ENCODE measurements around the gene FAM114A1. TPM values are rescaled to one million over a fixed set of nuclear protein-coding genes. Genes with fewer than 3 reads are reported as not detected.
A peak's percentile ranks its signal among the peaks of the same experiment; 100 is the strongest.

FAM114A1 gene
- total RNA-seq: 26.1 TPM
- long read RNA-seq, partial matches to known transcripts: 9 of 16 reads
- long read RNA-seq, other reads (novel, unspliced or antisense): 6 of 16 reads

DNA sequence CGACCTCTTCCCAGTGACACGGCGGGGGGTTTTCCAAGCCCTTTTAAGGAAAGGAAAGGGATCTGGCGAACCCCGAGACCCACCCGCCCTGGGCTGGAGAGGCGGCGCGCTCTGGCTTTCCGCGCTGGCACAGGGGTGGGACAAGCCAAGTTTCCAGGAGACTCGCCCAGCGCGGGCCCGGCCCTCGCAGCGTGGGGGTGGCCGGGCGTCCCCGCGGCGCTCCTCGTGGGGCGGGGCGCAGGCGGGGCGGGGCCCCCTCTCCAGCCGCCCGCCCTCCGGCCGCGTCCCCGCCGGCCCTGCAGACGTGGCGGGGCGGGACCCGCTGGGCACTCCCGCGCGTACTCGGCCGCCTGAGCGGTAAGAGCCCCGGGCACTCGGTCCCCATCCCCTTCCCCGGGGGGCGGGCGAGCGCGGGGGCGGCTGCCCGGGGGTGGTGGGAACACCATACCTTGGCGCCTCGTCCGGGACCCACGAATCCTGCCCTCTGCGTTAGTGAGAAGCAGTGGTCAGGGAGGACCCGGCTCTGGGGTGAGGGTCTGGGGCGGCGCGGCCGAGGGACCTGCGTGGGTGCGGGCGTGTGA lies at the start of gene FAM114A1:
TSS of gene FAM114A1 (plus strand) at position 329 of the 581 bp plus-strand sequence. CDS start 10,273 bp downstream, outside the sequence.
- DNase-seq (ENCODE audit: low spot score): peak; percentile 90
- intact Hi-C loops (cut with DNase I): loop anchor here (5.0 kb wide), 1 partner anchor 205 kb away; the partner anchor contains the start of gene KLF3

DNA sequence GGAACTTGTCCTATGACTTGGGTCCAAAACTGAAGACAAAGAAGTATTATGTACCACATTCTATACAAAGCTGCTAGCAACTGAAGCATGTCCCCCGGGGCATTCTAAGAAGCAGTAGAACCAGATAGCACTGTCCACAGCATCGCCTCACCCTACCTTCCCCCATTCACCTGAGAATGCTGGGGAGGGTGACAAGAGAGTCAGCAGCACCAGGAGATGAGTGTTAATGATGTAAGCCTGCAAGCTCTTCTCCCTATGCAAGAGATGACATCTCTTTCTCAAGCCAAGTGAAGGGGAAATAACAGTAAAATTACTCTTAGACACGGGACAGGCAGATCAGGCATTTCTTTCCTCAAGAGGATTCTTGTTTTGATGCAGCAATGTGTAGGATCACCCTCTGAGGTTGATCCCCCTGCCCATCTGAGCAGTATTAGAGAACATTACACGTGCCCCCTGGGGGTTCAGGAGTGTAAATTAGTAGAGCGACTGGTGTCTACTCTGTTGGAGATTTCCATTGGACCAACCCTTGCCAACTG lies 49.1 kb upstream of the FAM114A1 start:
- intact Hi-C loops (cut with DNase I): no loop called here
- no peak for DNase-seq (ENCODE audit: low spot score)

DNA sequence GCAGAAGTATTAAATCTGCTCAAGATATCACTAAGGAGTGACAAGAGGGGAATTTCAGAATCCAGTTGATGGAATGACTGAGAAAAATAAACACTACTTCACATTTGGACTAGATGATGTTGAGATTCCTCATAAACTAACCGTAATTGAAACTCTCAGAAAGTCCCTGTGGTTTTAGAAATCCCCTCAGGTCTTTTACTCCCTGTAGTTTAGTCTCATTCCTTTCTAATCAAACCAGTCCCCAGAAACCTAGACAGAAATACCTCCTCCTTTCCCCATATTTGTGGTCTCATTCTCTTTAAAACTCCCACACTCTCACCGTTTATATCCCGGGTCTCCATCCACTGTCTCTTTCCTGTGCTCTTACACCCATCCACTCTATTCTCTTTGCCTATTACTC lies 48.0 kb upstream of the FAM114A1 start:
- no peak for DNase-seq (ENCODE audit: low spot score)
- intact Hi-C loops (cut with DNase I): no loop called here

DNA sequence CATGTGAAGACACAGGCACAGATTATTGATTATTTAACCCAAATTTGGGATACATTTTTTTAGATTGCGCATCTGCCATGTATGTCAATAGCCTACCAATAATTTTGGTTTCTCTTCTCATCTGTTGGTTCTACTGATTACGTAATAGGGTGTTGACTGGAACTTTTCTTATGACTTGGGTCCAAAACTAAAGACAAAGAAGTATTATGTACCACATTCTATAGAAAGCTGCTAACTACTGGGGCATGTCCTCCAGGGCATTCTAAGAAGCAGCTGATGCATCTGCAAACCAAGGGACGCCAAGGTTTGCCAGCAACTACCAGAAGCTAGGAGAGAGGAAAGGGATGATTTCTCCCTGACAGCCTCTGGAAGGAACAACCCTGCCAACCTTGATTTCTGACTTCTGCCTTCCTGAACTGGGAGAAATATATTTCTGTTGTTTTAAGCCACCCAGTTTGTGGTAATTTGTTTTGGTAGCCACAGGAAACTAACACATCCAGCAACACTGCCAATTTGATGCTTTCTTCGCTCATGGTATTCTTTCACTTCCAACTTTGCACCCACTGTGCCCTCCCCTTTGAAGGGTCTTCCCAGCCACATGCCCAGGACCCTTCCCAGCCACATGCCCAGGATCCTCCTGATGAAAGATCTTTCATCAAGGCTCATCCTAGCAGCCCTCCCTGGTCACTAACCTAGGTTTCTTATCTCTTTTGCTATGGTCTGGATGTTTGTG lies 47.1 kb upstream of the FAM114A1 start:
- intact Hi-C loops (cut with DNase I): no loop called here
- no peak for DNase-seq (ENCODE audit: low spot score)

DNA sequence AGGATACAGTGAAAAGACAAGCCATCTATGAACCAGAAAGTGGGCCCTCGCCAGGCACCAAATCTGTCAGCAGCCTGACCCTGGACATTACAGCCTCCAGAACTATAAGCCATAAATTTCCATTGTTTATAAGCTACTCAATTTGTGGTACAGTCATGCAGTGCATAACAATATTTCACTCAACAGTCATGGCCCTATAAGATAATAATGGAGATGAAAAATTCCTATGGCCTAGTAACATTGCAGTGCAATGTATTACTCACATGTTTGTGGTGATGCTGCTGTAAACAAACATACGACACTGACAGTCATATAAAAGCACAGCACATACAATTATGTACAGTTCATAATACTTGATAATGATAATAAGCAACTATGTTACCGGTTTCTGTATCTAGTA lies 45.9 kb upstream of the FAM114A1 start:
- no peak for DNase-seq (ENCODE audit: low spot score)
- intact Hi-C loops (cut with DNase I): no loop called here

DNA sequence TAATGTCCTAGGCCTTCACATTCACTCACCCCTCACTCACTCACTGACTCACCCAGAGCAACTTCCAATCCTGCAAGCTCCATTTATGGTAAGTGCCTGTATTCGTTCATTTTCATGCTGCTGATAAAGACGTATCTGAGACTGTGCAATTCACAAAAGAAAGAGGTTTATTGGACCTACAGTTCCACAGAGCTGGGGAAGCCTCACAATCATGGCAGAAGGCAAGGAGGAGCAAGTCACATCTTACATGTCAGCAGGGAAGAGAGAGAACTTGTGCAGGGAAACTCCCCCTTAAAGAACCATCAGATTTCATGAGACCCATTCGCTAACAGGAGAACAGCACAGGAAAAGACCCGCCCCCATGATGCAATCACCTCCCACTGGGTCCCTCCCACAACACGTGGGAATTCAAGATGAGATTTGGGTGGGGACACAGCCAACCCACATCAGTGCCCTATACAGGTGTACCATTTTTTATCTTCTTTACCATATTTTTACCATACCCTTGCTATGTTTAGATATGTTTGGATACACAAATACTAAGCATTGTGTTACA lies 44.8 kb upstream of the FAM114A1 start:
- no peak for DNase-seq (ENCODE audit: low spot score)
- intact Hi-C loops (cut with DNase I): no loop called here

DNA sequence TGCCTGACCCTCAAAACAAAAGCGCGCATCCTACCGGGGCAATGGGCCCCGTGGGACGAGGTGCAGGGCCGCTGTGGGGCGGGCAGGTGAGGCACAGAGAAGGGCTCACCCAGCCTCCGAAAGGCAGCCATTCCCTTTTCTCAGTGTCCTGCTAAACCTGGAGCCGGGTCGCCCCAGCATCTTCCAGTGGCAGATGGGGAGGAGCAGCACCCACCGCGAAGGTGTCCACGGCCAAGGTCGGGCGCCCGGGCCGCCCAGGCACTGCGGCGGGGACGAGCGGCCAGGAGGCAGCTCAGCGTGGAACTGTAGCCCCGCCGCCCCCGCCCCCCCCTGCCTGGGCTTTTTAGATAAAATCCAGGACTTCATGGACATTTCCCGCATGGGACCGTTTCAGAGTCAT lies 43.8 kb upstream of the FAM114A1 start:
- intact Hi-C loops (cut with DNase I): no loop called here
- DNase-seq (ENCODE audit: low spot score): no peak

DNA sequence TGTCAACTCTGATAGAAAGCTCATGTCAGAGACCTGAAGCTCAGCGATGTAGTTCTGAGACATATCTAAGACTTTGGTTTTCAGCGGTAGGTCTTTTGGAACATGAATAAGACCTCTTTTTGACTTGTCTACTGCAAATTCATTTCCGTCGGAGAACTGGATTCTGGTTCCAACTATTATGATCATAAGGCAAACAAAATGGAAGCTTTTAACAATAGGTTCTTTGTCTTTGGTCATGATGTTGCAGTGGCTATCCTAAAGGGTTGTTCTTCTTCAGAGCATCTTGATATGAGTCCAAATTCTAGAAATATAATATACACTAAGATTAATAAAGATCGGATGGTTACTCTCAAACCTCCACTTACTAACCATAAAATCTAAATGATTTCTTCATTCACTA lies 38.4 kb upstream of the FAM114A1 start:
- intact Hi-C loops (cut with DNase I): no loop called here

DNA sequence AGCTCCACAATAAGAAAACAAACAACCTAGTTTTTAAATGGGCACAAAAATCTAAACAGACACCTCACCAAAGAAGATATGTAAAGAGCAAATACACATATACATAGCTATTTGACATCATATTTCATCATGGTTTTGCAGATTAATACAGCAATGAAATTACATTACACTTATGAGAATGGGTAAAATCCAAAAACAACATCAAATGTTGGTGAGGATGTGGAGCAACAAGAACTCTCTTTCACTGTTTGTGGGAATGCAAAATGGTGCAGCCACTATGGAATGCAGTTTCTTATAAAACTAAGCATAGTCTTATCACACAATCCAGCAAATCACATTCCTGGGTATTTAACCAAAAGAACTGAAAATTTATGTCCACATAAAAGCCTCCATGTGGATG lies 36.0 kb upstream of the FAM114A1 start:
- DNase-seq (ENCODE audit: low spot score): no peak
- intact Hi-C loops (cut with DNase I): no loop called here

More for the DNA sequence above, 38.4 kb upstream of the FAM114A1 start:
- no peak for DNase-seq (ENCODE audit: low spot score)

DNA sequence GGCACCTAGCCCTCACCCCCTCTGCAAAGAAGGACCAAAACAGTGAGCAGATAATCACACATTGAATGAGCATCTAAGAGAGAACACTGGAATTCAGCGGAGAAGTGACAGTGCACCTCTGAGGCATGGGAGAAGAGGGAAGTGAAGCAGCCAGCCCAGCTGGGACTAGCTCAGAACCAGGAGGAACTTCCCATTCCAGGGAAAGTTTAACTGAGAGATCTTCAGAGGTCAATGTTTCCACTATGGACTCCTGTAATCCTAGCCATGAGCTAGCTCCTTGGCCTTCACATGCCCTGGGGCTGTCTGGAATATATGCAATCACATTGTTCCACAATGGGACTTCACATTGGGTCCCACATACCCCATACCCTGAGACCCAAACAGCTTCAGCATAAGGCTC lies 35.4 kb upstream of the FAM114A1 start:
- DNase-seq (ENCODE audit: low spot score): no peak
- intact Hi-C loops (cut with DNase I): no loop called here

DNA sequence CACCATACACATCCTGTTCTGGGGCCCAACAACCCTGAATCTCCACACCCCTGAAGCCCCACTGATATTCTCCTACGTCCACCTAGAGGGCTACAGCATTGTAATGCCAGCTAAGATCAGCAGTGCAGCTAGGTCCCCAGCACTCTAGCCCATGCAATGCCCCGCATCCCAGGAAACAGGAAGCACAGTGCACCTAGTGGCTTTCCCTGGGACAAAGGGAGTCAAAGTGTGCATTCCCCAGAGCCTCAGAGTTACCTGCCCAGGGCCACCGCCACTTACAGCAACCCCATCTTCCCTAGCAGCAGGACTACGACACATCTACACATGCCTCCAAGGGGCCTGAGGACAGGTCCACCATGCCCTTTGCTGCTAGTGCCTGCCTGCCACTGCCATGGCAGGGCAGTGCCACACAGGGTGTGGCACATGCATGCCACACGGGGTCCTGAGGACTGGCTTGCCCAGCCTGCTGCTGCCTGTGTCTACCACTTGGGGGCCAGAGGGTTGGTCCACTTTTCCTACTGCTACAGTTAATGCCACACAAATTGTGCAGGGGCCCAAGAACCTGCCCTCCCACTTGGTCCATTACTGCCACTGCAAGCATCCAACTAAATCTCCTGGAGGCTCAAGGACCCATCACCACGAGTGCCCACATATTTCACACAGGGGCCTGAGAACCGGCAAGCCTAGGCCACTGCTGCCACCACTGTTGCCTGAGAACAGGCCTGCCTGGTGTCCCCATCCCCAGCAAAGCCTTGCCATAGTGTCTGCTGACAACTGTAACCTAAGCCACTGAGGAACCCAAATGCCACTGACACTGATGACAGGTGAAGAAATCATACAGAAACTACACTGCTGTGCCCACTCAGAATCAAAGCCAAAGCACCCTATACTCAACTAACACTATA lies 34.7 kb upstream of the FAM114A1 start:
- no peak for DNase-seq (ENCODE audit: low spot score)
- intact Hi-C loops (cut with DNase I): no loop called here

DNA sequence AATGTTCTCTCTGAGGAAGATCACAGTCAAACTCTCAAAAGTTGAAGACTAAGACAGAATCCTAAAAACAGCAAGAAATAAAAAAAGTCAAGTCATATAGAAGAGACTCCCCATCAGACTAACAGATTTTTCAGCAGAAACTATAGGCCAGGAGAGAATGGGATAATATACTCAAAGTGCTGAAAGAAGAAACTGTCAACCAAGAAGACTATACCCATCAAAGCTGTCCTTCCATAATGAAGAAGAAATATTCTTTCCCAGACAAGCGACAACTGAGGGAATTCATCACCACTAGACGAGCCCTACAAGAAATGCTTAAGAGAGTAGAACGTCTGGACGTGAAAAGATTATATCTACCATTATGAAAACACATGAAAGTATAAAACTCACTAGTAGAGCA lies 33.0 kb upstream of the FAM114A1 start:
- DNase-seq (ENCODE audit: low spot score): no peak
- intact Hi-C loops (cut with DNase I): no loop called here

DNA sequence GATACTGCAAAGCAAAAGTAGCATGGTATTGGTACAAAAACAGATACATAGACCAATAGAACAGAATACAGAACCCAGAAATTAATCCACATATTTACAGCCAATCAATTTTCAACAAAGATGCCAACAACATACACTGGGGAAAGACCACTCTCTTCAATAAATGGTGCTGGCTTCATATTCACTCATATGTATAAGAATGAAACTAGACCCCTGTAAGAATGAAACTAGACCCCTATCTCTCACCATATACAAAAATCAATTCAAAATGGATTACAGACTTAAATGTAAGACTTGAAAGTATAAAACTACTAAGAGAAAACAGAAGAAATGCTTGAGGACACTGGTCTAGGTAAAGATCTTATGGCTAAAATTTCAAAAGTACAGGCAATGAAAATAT lies 30.3 kb upstream of the FAM114A1 start:
- intact Hi-C loops (cut with DNase I): no loop called here

DNA sequence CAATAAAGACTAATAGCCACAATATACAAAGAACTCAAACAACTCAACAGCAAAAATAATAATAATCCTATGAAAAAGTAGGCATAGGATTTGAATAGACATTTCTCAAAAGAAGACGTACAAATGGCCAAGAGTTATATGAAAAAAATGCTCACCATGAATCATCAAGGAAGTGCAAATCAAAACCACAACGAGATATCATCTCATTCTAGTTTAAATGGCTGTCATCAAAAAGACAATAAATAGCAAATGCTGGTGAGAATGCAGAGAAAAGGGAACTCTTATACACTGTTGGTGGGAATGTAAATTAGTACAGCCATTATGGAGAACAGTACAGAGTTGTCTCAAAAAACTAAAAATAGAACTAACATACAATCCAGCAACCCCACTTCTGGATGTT lies 29.8 kb upstream of the FAM114A1 start:
- intact Hi-C loops (cut with DNase I): no loop called here
- no peak for DNase-seq (ENCODE audit: low spot score)

More for the DNA sequence above, 30.3 kb upstream of the FAM114A1 start:
- no peak for DNase-seq (ENCODE audit: low spot score)

DNA sequence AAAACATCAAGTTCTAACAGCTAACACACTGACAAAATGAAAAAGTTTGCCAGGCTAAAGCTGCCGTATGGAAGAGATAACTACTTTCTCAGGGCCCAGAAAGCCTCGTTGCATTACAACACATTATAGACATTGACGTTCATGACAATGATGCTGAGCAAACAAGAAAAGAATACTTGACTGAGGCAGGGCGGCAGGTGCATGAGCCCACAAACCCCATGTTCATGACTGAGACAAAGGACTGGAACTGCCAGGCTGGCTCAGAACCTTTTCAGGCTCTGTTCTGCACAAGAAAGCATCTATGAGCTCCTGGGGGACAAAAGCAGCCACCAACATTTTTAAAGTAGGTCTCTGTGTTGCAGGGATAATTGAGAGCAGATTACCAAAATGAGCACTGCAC lies 24.6 kb upstream of the FAM114A1 start:
- intact Hi-C loops (cut with DNase I): no loop called here
- no peak for DNase-seq (ENCODE audit: low spot score)

DNA sequence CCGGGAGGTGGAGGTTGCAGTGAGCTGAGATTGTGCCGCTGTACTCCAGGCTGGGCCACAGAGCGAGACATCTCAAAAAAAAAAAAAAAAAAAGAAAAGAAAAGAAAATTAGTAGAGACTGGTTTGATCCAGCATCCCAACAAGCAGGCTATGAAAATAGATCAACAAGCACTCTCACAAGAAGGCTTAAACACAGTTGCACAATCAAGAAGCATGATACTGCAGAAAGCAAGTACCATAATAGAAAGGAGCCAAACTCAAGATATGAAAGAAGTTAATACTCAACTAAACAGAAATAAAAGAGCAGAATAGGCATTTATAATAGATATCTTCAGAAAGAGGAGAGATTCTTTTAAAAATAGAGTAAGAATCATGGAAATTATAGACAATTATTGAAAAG lies 21.6 kb upstream of the FAM114A1 start:
- intact Hi-C loops (cut with DNase I): no loop called here
- DNase-seq (ENCODE audit: low spot score): no peak

DNA sequence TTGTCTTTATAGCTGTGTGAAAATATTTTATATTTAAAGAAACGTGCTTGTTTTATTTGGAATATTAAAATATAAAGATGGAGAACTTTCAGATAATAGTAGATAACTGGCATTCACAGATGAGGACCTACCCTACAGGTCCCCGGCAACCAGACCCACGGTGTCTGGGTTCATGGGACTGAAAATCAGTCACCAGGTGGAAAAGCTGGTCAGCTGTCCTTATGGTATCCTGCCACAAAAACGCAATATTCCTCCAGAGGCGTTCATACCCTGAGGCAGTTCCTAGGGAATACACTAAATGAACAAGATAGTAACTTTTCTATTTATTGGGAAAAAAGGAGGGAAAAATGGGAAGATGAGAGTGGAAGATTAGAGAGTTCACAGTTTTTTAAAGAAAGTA lies 12.1 kb upstream of the FAM114A1 start:
- intact Hi-C loops (cut with DNase I): loop anchor here (5.0 kb wide), 2 partner anchors 48 to 98 kb away; no protein-coding TSS in a partner anchor
- no peak for DNase-seq (ENCODE audit: low spot score)

DNA sequence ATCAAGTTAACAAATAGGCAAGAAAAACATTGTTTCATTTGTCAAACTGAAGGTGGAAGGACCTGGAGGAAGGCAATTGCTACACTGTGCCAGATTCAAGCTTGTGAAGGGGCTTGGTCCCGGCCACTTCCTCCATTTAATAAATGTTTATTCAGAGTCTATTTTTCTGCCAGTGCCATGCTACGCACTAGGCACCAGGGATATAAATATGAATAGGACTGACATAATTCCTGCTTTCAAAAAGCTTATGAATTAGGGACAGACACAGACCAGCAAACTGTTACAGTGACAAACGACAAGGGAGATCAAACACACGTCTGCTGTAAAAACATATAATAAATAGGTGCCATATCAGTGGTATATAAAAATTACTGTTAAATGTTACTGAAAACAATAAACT lies 11.6 kb upstream of the FAM114A1 start:
- intact Hi-C loops (cut with DNase I): loop anchor here (5.0 kb wide), 2 partner anchors 49 to 99 kb away; no protein-coding TSS in a partner anchor
- no peak for DNase-seq (ENCODE audit: low spot score)

DNA sequence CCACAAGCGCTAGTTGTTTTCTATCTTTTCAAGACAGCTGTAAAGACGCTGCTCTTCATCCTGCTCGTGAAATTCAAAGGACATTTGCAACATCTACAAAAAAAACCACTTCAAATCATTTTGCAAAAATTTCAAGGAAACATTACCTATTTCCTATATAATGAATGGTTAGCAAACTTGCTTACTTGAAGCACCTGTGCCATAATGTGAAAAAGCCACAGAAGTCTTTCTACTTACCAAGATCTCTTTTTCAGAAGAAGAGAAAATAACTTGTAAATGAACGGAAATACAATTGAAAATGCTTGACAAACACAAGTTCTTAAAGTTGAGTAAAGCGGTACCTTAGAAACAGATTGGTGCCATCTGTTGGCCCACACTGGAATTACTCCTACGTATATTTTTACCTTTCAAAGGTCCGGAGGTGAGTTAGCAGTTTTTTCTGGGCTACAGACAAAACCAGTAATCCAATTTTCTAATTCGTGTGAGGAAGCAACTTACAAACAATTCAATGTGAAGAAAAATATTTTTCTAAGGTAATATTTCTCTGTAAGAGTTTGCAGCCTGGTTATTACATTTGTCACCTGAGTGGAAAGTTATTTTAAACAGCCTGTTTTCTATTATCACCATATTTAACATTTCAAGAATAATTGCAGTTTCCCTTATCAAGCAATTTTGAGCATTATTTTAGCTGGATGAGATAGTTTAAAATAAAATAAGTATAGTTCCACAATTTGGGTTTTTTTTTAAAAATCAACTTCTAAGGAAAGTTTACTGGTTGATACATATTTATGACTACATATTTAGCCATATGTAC lies 10.9 kb upstream of the FAM114A1 start, which contains the start of gene TLR6:
TSS of gene TLR6 (minus strand) at position 294 of the 814 bp plus-strand sequence. CDS start 27,344 bp downstream, outside the sequence.
- DNase-seq (ENCODE audit: low spot score): no peak
- intact Hi-C loops (cut with DNase I): loop anchor here (5.0 kb wide), 2 partner anchors 49 to 99 kb away; no protein-coding TSS in a partner anchor

Measured in cardiac septum (tissue), 1 donor.